Fibroblast of villous mesenchyme (primary cell): ENCODE results near the gene CDC40. TPM values are rescaled to one million over a fixed set of nuclear protein-coding genes. Genes with fewer than 3 reads are reported as not detected.

Experiments
- DNase-seq: peaks from one replicate; pipeline ENCODE4 v3.0.0-alpha.2; 2010; ENCODE audit warnings: low read depth
- H3K4me3 ChIP-seq: 2 replicates; pipeline ENCODE4 v1.5.1; 2011; ENCODE audit warnings: low read depth, mild to moderate bottlenecking, low read length
- total RNA-seq: library from RNA; depleted of rRNA; stranded (reverse); fragments of >200 nt; gene quantifications from 2 replicates; pipeline ENCODE4 v1.2.3, GENCODE V29; 2012
- TF ChIP-seq, protein P1 (sequence below): IDR thresholded peaks from 2 replicates; pipeline ENCODE4 v1.5.1; 2012; ENCODE audit warnings: low read depth, mild to moderate bottlenecking, low read length; ENCODE audit not compliant: insufficient read depth

The CDC40 gene
- total RNA-seq, 1 donor = 32.0 TPM

DNA sequence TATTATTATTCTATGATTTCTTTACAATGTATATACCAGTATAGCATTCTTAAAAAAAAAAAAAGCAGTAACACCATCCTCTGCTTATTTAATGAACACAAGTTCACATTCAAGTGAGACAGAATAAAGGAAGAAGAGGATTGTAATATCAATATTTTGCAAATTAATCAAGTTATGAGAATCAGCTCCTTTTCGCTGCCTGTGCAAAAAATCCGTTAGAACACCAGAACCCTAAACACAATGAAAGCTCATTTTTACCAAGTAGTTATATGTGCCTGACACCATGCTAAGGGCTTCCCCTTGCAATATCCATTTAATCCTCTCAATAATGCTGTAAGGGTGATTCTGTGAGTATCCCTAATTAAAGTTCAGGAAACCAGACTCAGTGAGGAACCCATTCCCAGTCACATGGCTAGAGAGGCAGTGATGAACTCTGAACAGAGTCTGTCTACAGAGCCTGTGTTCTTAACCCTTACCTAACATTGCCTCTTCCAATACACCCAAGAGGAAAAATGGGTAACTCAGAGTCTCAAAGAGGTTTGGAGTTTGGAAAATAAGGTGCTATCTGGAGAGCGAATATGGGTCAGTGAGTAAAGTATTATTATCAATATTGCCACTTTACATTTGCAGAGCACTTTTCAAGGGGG lies 66.8 kb downstream of the CDC40 start:
- TF ChIP-seq, protein P1, sequence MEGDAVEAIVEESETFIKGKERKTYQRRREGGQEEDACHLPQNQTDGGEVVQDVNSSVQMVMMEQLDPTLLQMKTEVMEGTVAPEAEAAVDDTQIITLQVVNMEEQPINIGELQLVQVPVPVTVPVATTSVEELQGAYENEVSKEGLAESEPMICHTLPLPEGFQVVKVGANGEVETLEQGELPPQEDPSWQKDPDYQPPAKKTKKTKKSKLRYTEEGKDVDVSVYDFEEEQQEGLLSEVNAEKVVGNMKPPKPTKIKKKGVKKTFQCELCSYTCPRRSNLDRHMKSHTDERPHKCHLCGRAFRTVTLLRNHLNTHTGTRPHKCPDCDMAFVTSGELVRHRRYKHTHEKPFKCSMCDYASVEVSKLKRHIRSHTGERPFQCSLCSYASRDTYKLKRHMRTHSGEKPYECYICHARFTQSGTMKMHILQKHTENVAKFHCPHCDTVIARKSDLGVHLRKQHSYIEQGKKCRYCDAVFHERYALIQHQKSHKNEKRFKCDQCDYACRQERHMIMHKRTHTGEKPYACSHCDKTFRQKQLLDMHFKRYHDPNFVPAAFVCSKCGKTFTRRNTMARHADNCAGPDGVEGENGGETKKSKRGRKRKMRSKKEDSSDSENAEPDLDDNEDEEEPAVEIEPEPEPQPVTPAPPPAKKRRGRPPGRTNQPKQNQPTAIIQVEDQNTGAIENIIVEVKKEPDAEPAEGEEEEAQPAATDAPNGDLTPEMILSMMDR = no peak
- DNase-seq = no peak

GRCh38 chr6:110250058-110250457 lies 69.8 kb downstream of the CDC40 start:
- no peak for DNase-seq
- no peak overlapping the region for H3K4me3 ChIP-seq
- TF ChIP-seq, protein P1 = no peak

More for the DNA sequence above, 66.8 kb downstream of the CDC40 start:
- H3K4me3 ChIP-seq = no peak overlapping the region

DNA sequence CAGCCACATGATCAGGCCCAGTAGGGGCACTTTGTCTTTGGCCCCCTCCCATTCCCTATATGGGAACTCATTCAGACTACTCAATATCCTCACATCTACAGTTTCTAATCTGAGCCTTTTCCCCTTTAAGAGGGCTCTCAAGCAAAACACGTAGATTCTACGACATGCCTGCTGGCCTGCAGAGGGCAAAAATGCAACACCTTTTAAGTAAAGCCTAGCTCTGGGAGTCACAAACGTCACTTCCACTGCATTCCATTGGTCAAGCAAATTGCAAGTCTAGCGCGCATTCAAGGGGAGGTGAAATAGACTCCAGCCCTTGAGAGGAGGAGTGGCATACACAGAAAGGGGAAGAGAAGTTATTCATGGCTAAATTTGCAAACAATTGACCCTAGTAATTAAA lies 70.6 kb downstream of the CDC40 start:
- TF ChIP-seq, protein P1 = peak; percentile 9
- DNase-seq = no peak
- H3K4me3 ChIP-seq = no peak overlapping the region

DNA sequence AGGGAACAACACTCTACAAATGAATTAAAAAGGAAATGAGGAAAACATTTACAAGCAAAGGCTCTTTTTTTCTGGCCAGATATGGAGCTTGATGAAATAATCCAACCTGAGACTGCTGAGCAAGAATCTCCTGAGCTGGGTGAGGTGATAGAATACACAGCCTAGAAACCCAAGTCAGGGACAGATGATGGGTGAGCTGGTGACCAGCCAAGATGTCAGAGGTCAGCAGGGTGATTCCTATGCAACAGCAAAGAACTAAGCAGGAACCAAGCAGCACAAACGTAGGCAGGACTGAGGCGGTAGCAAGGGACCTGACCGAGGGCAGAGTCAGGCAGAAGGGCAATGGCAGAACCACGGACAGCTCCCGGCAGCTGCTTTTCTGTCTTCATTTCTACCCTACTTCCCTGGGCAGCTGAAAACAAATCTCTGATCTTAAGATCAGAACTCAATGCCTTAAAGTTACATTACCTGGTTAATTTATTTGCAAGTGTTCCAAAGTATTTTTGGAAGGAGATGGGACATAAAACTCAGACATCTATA lies 75.1 kb downstream of the CDC40 start:
- TF ChIP-seq, protein P1 = no peak
- peak; percentile 30 for DNase-seq
- H3K4me3 ChIP-seq = no peak overlapping the region

DNA sequence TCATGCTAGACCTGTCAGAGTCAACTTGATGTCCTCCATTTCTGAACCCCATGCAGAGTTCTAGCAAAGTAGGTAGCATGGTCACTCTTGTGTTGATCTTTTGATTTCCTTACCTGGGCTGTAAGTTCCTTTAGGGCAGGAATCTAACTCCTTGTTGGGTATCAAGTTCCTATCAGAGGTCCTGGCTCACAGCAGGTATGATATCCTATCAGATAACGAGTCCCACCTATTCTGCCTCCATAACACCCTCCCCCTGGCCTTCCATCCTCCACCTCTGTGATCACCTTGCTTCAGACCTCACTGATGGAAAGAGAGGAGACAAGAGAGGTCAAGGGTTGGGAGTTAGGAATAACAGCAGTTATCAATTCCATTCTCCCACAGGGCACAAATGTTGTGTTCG lies 76.1 kb downstream of the CDC40 start:
- DNase-seq = no peak
- TF ChIP-seq, protein P1 = no peak

DNA sequence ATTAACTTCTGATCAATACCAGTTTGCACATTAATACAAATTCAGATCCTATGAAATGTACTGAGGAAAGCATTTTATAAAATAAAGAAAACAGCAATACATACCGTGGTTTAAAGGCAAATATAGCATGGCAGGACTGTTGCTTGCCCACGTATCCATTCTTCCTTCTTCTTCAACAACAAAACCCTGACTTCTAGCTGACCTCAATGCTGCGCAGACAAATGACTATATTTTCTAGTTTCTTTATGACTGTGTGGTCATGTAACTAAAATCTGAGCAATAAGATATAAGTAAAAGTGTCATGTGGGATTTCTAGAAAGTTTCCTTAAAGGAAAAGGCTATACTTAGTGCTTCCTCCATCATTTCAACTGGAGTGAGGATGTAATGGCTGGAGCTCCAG lies 85.0 kb downstream of the CDC40 start:
- TF ChIP-seq, protein P1 = no peak

More for the DNA sequence above, 76.1 kb downstream of the CDC40 start:
- H3K4me3 ChIP-seq = no peak overlapping the region

More for the DNA sequence above, 85.0 kb downstream of the CDC40 start:
- H3K4me3 ChIP-seq = no peak overlapping the region
- no peak for DNase-seq
